Memory B cell (primary cell): ENCODE results near the gene TMEM74B.

Source experiments
- ATAC-seq: fragments of 150-1000 bp; cut with Tn5 transposase; 2 replicates; pipeline ENCODE4 v1.10.0; 2021; ENCODE audit warnings: low read depth, mild to moderate bottlenecking, moderate library complexity
- DNase-seq, 2 donors: peaks; one replicate each; pipeline ENCODE4 v3.0.0; 2022; ENCODE audit warnings: low spot score in 2 of 2
- H3K27ac Mint-ChIP-seq: one replicate; pipeline ENCODE4 v1.8.0; 2022; ENCODE audit warnings: mild to moderate bottlenecking, moderate library complexity, mixed read lengths
- H3K27me3 Mint-ChIP-seq: one replicate; pipeline ENCODE4 v1.8.0; 2022; ENCODE audit warnings: mixed read lengths
- H3K36me3 Mint-ChIP-seq: one replicate; pipeline ENCODE4 v1.8.0; 2022; ENCODE audit warnings: mild to moderate bottlenecking, mixed read lengths
- H3K4me1 Mint-ChIP-seq: one replicate; pipeline ENCODE4 v1.8.0; 2022; ENCODE audit warnings: mixed read lengths
- H3K4me3 Mint-ChIP-seq: one replicate; pipeline ENCODE4 v1.8.0; 2022; ENCODE audit warnings: mild to moderate bottlenecking, moderate library complexity, mixed read lengths
- H3K9me3 Mint-ChIP-seq: one replicate; pipeline ENCODE4 v1.8.0; 2022; ENCODE audit warnings: mixed read lengths

TMEM74B gene

GRCh38 chr20:1212023-1212422, 27.2 kb upstream of the TMEM74B start:
- no peaks in the 10 kb centered on the region for H3K36me3 Mint-ChIP-seq
- H3K4me1 Mint-ChIP-seq, result peaks cover 4% of the 10 kb centered on the region
- H3K9me3 Mint-ChIP-seq, result no peaks in the 10 kb centered on the region
- no peak overlapping the region for H3K27ac Mint-ChIP-seq
- DNase-seq, result no peak
- H3K27me3 Mint-ChIP-seq, result peaks cover 31% of the 10 kb centered on the region
- ATAC-seq, result no peak
- H3K4me3 Mint-ChIP-seq, result no peak overlapping the region

GRCh38 chr20:1210501-1210900, 25.7 kb upstream of the TMEM74B start:
- no peaks in the 10 kb centered on the region for H3K9me3 Mint-ChIP-seq
- H3K36me3 Mint-ChIP-seq, result no peaks in the 10 kb centered on the region
- H3K4me3 Mint-ChIP-seq, result no peak overlapping the region
- peaks cover 26% of the 10 kb centered on the region for H3K27me3 Mint-ChIP-seq
- no peak overlapping the region for H3K27ac Mint-ChIP-seq
- no peak for DNase-seq
- H3K4me1 Mint-ChIP-seq, result peaks cover 2% of the 10 kb centered on the region
- ATAC-seq, result no peak

DNA sequence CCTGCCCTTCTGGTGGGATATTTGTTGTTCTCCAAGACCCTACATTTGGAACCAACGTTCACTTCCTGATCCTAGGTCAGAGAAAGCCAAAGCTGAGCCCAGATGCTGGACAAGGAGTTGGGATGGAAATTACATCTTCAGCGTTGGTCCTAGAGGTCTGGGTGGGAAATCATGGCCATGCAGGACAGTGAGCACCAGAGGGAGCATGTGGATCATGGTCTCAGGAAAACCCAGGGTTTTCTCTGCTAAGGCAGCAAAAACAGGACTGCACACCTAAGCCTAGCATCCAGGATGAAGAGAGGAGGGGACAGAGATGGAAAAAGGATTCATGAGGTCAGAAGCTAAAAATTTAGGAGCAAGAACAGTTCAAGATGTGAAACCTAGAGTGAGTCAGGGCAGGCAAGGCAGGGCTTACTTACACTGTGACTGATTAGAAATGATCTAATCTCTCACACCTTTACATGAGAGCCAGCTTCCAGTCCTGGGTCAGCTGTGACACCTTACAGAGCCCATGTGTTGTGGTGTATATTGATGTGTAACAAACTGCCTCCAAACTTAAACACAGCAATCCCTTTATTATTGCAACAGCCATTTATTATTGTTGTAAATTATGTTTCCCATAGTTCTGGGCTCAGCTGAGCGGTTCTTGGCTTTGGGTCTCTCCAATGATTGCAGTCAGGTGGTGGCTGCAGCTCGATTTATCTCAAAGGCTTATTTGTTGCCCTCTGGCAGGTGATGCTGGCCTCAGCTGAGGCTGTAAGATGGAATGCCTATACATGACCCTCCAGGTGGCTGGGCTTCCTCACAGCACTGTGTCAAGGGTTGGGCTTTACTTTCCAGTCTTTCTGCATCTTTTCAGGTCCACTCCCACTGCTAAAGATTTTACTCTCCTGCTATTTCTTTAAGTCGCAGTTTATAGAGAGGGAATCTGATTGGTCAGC, 24.9 kb upstream of the TMEM74B start:
- Mint-ChIP-seq H3K27ac (no peak overlapping the region), H3K9me3 (no peaks in the 10 kb centered on the region), H3K4me1 (no peaks in the 10 kb centered on the region), H3K4me3 (no peak overlapping the region), H3K27me3 (peaks cover 21% of the 10 kb centered on the region), H3K36me3 (no peaks in the 10 kb centered on the region)
- no peak for ATAC-seq
- DNase-seq, result no peak

DNA sequence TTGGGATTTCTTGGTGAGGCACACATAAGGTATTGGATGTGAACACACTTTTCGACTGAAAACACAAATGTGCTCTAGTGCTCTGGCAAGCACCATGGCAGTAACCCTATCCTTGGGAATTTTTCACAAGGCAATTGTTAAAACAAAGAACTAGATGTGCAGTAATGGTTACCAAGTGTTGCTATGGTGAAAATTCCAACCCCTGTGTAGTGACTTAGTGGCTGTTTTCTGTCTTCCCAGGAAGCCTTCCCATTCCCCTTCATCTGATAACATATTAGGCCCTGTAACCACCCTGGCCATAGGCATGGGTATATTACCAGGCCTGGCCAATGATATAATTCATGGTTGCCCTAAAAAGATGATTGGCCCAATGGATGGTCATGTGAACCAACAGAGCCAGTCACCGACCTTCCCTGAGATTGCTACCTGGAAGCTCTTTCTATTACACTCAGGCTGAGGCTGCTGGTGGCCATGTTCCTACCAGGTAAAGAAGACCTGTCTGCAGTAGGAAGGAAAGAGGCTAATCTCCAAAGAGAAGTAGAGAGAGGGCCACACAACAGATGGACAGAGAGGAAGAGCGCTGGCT, 22.6 kb upstream of the TMEM74B start:
- no peaks in the 10 kb centered on the region for H3K36me3 Mint-ChIP-seq
- no peak overlapping the region for H3K27ac Mint-ChIP-seq
- DNase-seq (no peak), ATAC-seq (no peak)
- H3K27me3 Mint-ChIP-seq, result peaks cover 20% of the 10 kb centered on the region
- H3K9me3 Mint-ChIP-seq, result no peaks in the 10 kb centered on the region
- no peak overlapping the region for H3K4me3 Mint-ChIP-seq
- H3K4me1 Mint-ChIP-seq, result no peaks in the 10 kb centered on the region

GRCh38 chr20:1206366-1207148, 21.8 kb upstream of the TMEM74B start:
- Mint-ChIP-seq H3K4me3 (no peak overlapping the region), H3K27me3 (peaks cover 17% of the 10 kb centered on the region), H3K9me3 (no peaks in the 10 kb centered on the region), H3K36me3 (no peaks in the 10 kb centered on the region), H3K27ac (no peak overlapping the region), H3K4me1 (no peaks in the 10 kb centered on the region)
- no peak for ATAC-seq
- no peak for DNase-seq

DNA sequence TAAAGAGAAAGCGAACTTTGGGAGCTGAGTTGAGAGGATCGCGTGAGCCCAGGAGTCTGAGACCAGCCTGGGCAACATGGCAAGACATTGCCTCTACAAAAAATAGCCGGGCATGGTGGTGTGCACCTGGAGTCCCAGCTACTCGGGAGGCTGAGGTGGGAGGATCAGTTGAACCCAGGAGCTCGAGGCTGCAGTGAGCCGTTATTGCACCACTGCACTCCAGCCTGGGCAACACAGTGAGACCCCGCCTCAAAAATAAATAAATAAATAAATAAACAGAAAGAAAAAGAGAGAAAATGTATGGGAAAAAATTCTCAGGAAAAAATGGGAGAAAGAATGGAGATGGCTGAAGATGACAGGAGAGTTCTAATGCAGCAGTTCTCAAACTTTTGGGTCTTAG, 21.0 kb upstream of the TMEM74B start:
- Mint-ChIP-seq H3K27ac (no peak overlapping the region), H3K4me1 (no peaks in the 10 kb centered on the region), H3K27me3 (peaks cover 11% of the 10 kb centered on the region), H3K9me3 (no peaks in the 10 kb centered on the region), H3K36me3 (no peaks in the 10 kb centered on the region), H3K4me3 (no peak overlapping the region)
- no peak for ATAC-seq
- DNase-seq, result no peak

DNA sequence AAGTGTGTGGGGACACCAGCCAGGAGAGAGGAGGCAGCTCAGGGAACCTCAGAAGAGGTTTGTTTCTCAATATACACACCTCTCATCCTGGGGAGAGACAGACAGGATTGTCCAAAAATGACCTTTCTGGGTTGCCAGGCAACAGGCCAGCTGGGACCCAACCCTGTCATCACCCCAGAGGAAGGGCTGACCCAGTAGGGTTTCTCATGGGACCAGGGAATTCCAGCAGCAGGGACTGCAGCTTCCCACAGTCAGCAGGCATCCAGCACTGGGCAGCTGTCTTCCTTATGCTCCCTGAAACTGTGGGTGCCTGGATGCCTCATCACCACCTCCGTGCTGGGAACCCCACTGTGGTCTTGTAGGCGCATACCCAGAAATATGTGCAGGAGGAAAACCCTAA, 19.8 kb upstream of the TMEM74B start:
- no peak for DNase-seq
- no peaks in the 10 kb centered on the region for H3K9me3 Mint-ChIP-seq
- no peak for ATAC-seq

GRCh38 chr20:1204113-1204512, 19.3 kb upstream of the TMEM74B start:
- Mint-ChIP-seq H3K27me3 (peaks cover 9% of the 10 kb centered on the region), H3K9me3 (no peaks in the 10 kb centered on the region), H3K36me3 (no peaks in the 10 kb centered on the region), H3K4me1 (no peaks in the 10 kb centered on the region), H3K27ac (no peak overlapping the region), H3K4me3 (no peak overlapping the region)
- no peak for ATAC-seq
- no peak for DNase-seq

More for the DNA sequence above, 19.8 kb upstream of the TMEM74B start:
- Mint-ChIP-seq H3K36me3 (no peaks in the 10 kb centered on the region), H3K27ac (no peak overlapping the region), H3K4me1 (no peaks in the 10 kb centered on the region), H3K27me3 (peaks cover 9% of the 10 kb centered on the region), H3K4me3 (no peak overlapping the region)

- no peaks in the 10 kb centered on the region for H3K36me3 Mint-ChIP-seq
- peaks cover 12% of the 10 kb centered on the region for H3K27me3 Mint-ChIP-seq
- H3K9me3 Mint-ChIP-seq, result no peaks in the 10 kb centered on the region
- no peaks in the 10 kb centered on the region for H3K4me1 Mint-ChIP-seq
- no peak overlapping the region for H3K27ac Mint-ChIP-seq
- ATAC-seq (no peak), DNase-seq (no peak)
- no peak overlapping the region for H3K4me3 Mint-ChIP-seq
Measured at GRCh38 chr20:1203630-1204029, 18.8 kb upstream of the TMEM74B start.

DNA sequence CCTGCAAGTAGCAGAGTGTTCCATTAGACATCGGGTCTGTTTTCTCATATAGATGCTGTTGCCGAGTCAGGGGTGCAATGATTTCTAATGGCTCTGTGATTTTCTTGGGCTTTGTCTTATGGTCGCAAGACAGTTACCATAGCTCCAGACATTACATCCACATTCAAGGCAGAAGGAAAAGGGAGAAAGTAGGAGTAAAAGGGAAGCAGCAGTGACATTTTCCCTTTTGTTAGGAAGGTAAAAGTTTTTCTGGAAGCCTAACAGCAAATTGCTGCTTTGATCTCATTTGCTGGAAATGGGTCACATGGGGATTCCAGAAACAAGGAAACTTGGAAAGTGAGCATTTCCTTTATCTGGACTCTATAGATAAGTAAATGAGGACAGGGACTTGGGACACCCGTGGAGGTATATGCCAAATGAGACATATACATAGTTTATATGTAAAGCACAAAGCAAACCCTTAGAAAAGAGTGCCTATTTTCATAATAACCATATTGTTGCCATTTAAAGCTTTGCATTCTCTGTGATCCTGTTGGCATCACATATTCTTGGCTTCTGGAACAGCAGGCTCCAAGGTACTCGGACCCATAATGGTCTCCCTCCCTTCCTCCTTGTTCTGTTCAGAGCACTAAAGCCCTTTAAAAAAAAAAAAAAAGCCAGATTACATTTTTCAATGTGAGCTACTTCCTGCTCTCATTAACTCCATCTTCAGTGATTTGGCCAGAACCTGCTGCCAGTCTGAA, 18.2 kb upstream of the TMEM74B start, which contains the start of gene C20orf202:
Gene C20orf202, plus strand, starts transcription at position 693 of the 743 bp plus-strand sequence. CDS start 132 bp downstream, outside the sequence.
- Mint-ChIP-seq H3K9me3 (no peaks in the 10 kb centered on the region), H3K4me3 (no peak within 1 kb of the TSS), H3K27me3 (peaks cover 12% of the 10 kb centered on the region), H3K4me1 (no peaks in the 10 kb centered on the region), H3K36me3 (no peaks in the 10 kb centered on the region), H3K27ac (no peak within 1 kb of the TSS)
- no peak for ATAC-seq
- no peak for DNase-seq

- peaks cover 13% of the 10 kb centered on the region for H3K27me3 Mint-ChIP-seq
- no peak for ATAC-seq
- peaks cover 3% of the 10 kb centered on the region for H3K9me3 Mint-ChIP-seq
- H3K36me3 Mint-ChIP-seq, result no peaks in the 10 kb centered on the region
- no peak overlapping the region for H3K27ac Mint-ChIP-seq
- H3K4me1 Mint-ChIP-seq, result no peaks in the 10 kb centered on the region
- DNase-seq, result no peak
- H3K4me3 Mint-ChIP-seq, result no peak overlapping the region
Measured at GRCh38 chr20:1199964-1200363, 15.2 kb upstream of the TMEM74B start.

- no peak for DNase-seq
- Mint-ChIP-seq H3K4me3 (no peak overlapping the region), H3K27ac (no peak overlapping the region), H3K36me3 (no peaks in the 10 kb centered on the region), H3K4me1 (no peaks in the 10 kb centered on the region), H3K9me3 (peaks cover 3% of the 10 kb centered on the region), H3K27me3 (peaks cover 12% of the 10 kb centered on the region)
- no peak for ATAC-seq
Measured at GRCh38 chr20:1199212-1199873, 14.6 kb upstream of the TMEM74B start.

GRCh38 chr20:1198751-1199150, 14.0 kb upstream of the TMEM74B start:
- DNase-seq (no peak), ATAC-seq (no peak)
- Mint-ChIP-seq H3K27me3 (peaks cover 12% of the 10 kb centered on the region), H3K4me3 (no peak overlapping the region), H3K4me1 (no peaks in the 10 kb centered on the region), H3K9me3 (peaks cover 3% of the 10 kb centered on the region), H3K27ac (no peak overlapping the region), H3K36me3 (no peaks in the 10 kb centered on the region)
